Measurements from ENCODE around the gene EPAS1.

EPAS1 gene

GRCh38 chr2:46352621-46353020 lies 55.4 kb downstream of the EPAS1 start:
- Mint-ChIP-seq H3K4me3 (peak overlapping the region; percentile 20), H3K36me3 (peaks cover 64% of the 10 kb centered on the region), H3K4me1 (peaks cover 96% of the 10 kb centered on the region), H3K27me3 (peaks cover 5% of the 10 kb centered on the region), H3K27ac (peak overlapping the region; percentile 99), H3K9me3 (peaks cover 3% of the 10 kb centered on the region)
- peak; percentile 23 for DNase-seq
- CTCF ChIA-PET: interaction anchor here (0.9 to 1.6 kb wide), 3 partner anchors 9 to 108 kb away, joined by 3 to 4 read pairs (median 4); no protein-coding TSS in a partner anchor

- Mint-ChIP-seq H3K27me3 (no peaks in the 10 kb centered on the region), H3K4me3 (no peak overlapping the region), H3K4me1 (peaks cover 92% of the 10 kb centered on the region), H3K9me3 (peaks cover 8% of the 10 kb centered on the region), H3K36me3 (peaks cover 64% of the 10 kb centered on the region), H3K27ac (peak overlapping the region; percentile 99)
- DNase-seq: no peak
- CTCF ChIA-PET: interaction anchor here (0.9 to 1.6 kb wide), 2 partner anchors 8 to 10 kb away, joined by 3 to 4 read pairs; no protein-coding TSS in a partner anchor
Observed at GRCh38 chr2:46353509-46353908, 56.3 kb downstream of the EPAS1 start.

DNA sequence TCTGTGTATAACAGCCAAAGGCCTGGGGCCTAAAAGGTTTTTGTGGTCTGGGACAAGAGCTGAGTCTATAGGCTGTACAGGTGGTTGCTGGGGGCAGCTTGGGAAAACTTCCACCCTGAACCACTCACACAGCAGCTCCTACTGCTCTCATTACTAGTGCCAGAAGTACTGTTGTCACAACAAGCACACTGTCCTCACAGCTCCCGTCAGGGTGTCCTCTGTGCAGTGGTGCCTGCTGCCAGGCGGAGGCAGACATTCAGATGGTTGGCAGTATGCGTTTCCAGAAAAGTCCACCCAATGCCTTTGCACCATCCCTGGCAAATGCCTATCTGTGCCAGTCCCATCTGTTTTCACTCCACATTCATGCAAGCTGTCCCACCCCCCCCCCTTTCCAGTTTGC lies 58.5 kb downstream of the EPAS1 start:
- Mint-ChIP-seq H3K9me3 (peaks cover 8% of the 10 kb centered on the region), H3K4me1 (peaks cover 76% of the 10 kb centered on the region), H3K27me3 (no peaks in the 10 kb centered on the region), H3K27ac (no peak overlapping the region), H3K4me3 (no peak overlapping the region), H3K36me3 (peaks cover 66% of the 10 kb centered on the region)
- DNase-seq: no peak
- CTCF ChIA-PET: interaction anchor here (1.3 to 1.5 kb wide), 2 partner anchors 10 to 293 kb away, joined by 5 to 6 read pairs; no protein-coding TSS in a partner anchor

DNA sequence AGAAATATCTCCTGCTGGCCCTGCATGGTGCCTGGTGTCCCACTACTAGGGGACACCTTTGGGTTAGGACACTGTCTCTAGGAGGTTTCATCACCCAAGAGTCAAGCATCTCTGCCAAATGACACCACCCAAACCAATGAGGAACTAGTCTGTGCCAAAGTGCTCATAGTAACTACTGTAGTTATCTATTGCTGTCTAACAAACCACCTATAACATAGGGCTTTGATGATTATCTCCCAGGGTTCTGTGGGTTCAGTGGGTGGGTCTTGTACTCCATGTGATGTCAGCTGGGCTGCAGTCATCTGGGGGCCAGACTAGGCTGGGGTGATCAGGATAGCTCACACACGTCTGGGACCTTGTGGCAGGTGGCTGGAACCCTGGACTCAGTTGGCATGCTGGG lies 59.8 kb downstream of the EPAS1 start:
- peaks cover 8% of the 10 kb centered on the region for H3K9me3 Mint-ChIP-seq
- DNase-seq: no peak
- H3K36me3 Mint-ChIP-seq: peaks cover 71% of the 10 kb centered on the region
- H3K4me3 Mint-ChIP-seq: no peak overlapping the region
- no peaks in the 10 kb centered on the region for H3K27me3 Mint-ChIP-seq
- CTCF ChIA-PET: no interaction called here
- H3K27ac Mint-ChIP-seq: no peak overlapping the region
- peaks cover 71% of the 10 kb centered on the region for H3K4me1 Mint-ChIP-seq

DNA sequence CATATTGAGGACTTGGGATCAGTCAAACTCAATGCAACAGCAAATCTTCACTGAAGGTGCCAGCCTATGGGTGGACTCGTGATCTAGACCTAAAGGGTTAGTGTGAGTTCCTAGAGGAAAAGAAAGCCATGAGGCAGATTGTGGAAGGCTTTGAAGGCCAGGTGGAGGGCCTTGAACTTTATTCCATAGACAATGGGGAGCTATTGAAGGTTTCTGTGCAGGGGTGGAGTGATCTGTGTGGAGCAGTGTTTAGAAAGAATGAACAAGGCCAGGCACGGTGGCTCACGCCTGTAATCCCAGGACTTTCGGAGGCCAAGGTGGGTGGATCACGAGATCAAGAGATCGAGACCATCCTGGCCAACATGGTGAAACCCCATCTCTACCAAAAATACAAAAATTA lies 61.5 kb downstream of the EPAS1 start:
- Mint-ChIP-seq H3K4me3 (no peak overlapping the region), H3K9me3 (peaks cover 8% of the 10 kb centered on the region), H3K36me3 (peaks cover 62% of the 10 kb centered on the region), H3K4me1 (peaks cover 71% of the 10 kb centered on the region), H3K27me3 (no peaks in the 10 kb centered on the region), H3K27ac (no peak overlapping the region)
- CTCF ChIA-PET: no interaction called here
- no peak for DNase-seq

- Mint-ChIP-seq H3K27me3 (no peaks in the 10 kb centered on the region), H3K36me3 (peaks cover 52% of the 10 kb centered on the region), H3K4me3 (no peak overlapping the region), H3K4me1 (peaks cover 68% of the 10 kb centered on the region), H3K27ac (no peak overlapping the region), H3K9me3 (peaks cover 6% of the 10 kb centered on the region)
- no peak for DNase-seq
- CTCF ChIA-PET: no interaction called here
Observed at GRCh38 chr2:46360303-46360702, 63.1 kb downstream of the EPAS1 start.

DNA sequence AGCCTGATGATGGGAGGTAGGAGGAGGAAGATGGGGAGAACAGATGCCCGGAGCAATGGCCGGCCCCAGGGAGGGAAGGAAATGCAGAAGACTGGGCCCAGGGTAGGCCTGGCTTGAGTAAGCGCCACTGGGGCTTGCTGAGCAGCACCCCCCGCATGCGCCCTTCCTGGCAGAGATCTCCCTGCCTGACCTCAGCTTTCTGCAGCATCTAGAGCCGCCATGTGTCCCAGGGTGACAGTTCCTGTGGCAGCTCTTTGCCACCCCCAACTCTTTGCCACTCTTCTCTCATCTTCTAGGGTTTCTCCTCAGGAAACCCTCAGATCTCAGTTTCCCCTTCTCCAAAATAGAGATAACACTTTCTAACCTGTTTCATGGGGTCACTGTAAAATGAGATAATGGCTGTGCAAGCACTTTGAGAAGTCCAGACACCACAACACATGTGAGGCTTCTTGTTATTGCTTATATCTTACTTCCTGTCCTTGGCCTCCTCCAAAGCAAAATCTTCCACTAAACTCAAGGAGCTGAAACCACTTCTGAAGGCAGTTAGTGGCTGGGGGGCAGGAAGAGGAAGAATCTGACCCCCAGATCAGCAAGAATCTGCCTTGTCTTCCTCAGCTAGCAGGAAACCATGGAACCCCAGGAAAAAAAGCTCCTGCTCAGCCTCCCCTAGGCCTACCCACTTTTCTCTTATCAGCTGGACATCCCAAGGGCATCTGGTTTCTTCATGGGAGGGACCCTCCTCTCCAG lies 64.9 kb downstream of the EPAS1 start:
- peak overlapping the region; percentile 74 for H3K27ac Mint-ChIP-seq
- H3K9me3 Mint-ChIP-seq: peaks cover 6% of the 10 kb centered on the region
- peaks cover 5% of the 10 kb centered on the region for H3K27me3 Mint-ChIP-seq
- H3K4me1 Mint-ChIP-seq: peaks cover 54% of the 10 kb centered on the region
- DNase-seq: no peak
- CTCF ChIA-PET: interaction anchor here (0.7 to 2.5 kb wide), 11 partner anchors 9 to 369 kb away, joined by 3 to 24 read pairs (median 4); no protein-coding TSS in a partner anchor
- H3K36me3 Mint-ChIP-seq: peaks cover 35% of the 10 kb centered on the region
- H3K4me3 Mint-ChIP-seq: no peak overlapping the region

- H3K4me1 Mint-ChIP-seq: peaks cover 49% of the 10 kb centered on the region
- no peak for DNase-seq
- CTCF ChIA-PET: interaction anchor here (0.8 to 2.5 kb wide), 8 partner anchors 23 to 369 kb away, joined by 3 to 24 read pairs (median 6); no protein-coding TSS in a partner anchor
- H3K9me3 Mint-ChIP-seq: peaks cover 5% of the 10 kb centered on the region
- no peak overlapping the region for H3K4me3 Mint-ChIP-seq
- peak overlapping the region; percentile 74 for H3K27ac Mint-ChIP-seq
- H3K36me3 Mint-ChIP-seq: peaks cover 30% of the 10 kb centered on the region
- H3K27me3 Mint-ChIP-seq: peaks cover 9% of the 10 kb centered on the region
Observed at GRCh38 chr2:46362667-46363012, 65.4 kb downstream of the EPAS1 start.

GRCh38 chr2:46363535-46364170 lies 66.4 kb downstream of the EPAS1 start:
- no peak overlapping the region for H3K4me3 Mint-ChIP-seq
- H3K4me1 Mint-ChIP-seq: peaks cover 52% of the 10 kb centered on the region
- H3K9me3 Mint-ChIP-seq: no peaks in the 10 kb centered on the region
- H3K36me3 Mint-ChIP-seq: peaks cover 23% of the 10 kb centered on the region
- H3K27me3 Mint-ChIP-seq: peaks cover 16% of the 10 kb centered on the region
- no peak for DNase-seq
- H3K27ac Mint-ChIP-seq: peak overlapping the region; percentile 69
- CTCF ChIA-PET: interaction anchor here (0.7 to 2.5 kb wide), 22 partner anchors 10 to 370 kb away, joined by 3 to 24 read pairs (median 4); partner anchors contain the start of gene EPAS1

GRCh38 chr2:46364797-46365457 lies 67.7 kb downstream of the EPAS1 start:
- CTCF ChIA-PET: interaction anchor here (0.6 to 4.4 kb wide), 7 partner anchors 9 to 352 kb away, joined by 3 to 45 read pairs (median 9); no protein-coding TSS in a partner anchor
- Mint-ChIP-seq H3K27ac (no peak overlapping the region), H3K36me3 (peaks cover 16% of the 10 kb centered on the region), H3K9me3 (no peaks in the 10 kb centered on the region), H3K4me1 (peaks cover 55% of the 10 kb centered on the region), H3K4me3 (no peak overlapping the region), H3K27me3 (peaks cover 20% of the 10 kb centered on the region)
- DNase-seq: peak; percentile 58

GRCh38 chr2:46365913-46366667 lies 68.9 kb downstream of the EPAS1 start:
- no peak for DNase-seq
- Mint-ChIP-seq H3K9me3 (no peaks in the 10 kb centered on the region), H3K27me3 (peaks cover 20% of the 10 kb centered on the region), H3K27ac (no peak overlapping the region), H3K36me3 (peaks cover 14% of the 10 kb centered on the region), H3K4me1 (peaks cover 58% of the 10 kb centered on the region), H3K4me3 (no peak overlapping the region)
- CTCF ChIA-PET: interaction anchor here (0.6 to 4.4 kb wide), 24 partner anchors 8 to 355 kb away, joined by 3 to 45 read pairs (median 4); partner anchors contain the start of gene EPAS1

DNA sequence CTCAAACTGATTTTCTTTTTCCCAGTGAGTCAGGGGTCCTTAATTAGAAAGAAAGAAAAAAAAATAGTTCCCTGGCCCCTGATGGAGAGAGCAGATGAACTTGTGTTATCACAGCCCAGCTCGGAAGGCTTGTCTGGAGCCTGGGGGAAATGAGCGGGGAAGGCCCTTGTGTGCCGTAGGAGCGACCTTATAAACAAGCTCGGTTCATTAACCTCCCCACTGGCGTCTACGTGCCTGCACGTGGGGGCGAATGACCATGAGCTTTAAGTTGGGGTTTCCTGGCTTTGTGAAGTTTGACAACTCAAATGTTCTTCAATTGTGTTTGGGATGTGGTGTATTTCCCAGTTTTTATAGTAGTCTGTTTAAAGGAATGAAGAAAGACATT lies 69.5 kb downstream of the EPAS1 start:
- H3K4me3 Mint-ChIP-seq: no peak overlapping the region
- peaks cover 9% of the 10 kb centered on the region for H3K36me3 Mint-ChIP-seq
- DNase-seq: no peak
- H3K9me3 Mint-ChIP-seq: no peaks in the 10 kb centered on the region
- H3K4me1 Mint-ChIP-seq: peaks cover 53% of the 10 kb centered on the region
- H3K27me3 Mint-ChIP-seq: peaks cover 20% of the 10 kb centered on the region
- CTCF ChIA-PET: interaction anchor here (0.6 to 4.4 kb wide), 22 partner anchors 8 to 356 kb away, joined by 3 to 45 read pairs (median 5); partner anchors contain the start of gene EPAS1
- no peak overlapping the region for H3K27ac Mint-ChIP-seq

GRCh38 chr2:46367286-46367685 lies 70.1 kb downstream of the EPAS1 start:
- no peak overlapping the region for H3K4me3 Mint-ChIP-seq
- no peak for DNase-seq
- H3K9me3 Mint-ChIP-seq: no peaks in the 10 kb centered on the region

More at GRCh38 chr2:46367286-46367685, 70.1 kb downstream of the EPAS1 start:
- Mint-ChIP-seq H3K4me1 (peaks cover 47% of the 10 kb centered on the region), H3K36me3 (peaks cover 6% of the 10 kb centered on the region), H3K27me3 (peaks cover 23% of the 10 kb centered on the region), H3K27ac (no peak overlapping the region)
- CTCF ChIA-PET: interaction anchor here (0.9 to 4.4 kb wide), 12 partner anchors 27 to 357 kb away, joined by 3 to 45 read pairs (median 6); partner anchors contain the start of gene EPAS1

Measured in activated naive CD4-positive, alpha-beta T cell treated with anti-CD3 and anti-CD28 coated beads, Interleukin-2, amount 10 ng/mL, durations not matched to agents 7 days and 5 days (primary cell).